ENCODE measurements around the gene CEACAM19. TPM values are rescaled to one million over a fixed set of nuclear protein-coding genes. Genes with fewer than 3 reads are reported as not detected.
"Not testable (repeated sequence)": the region's sequence is repeated elsewhere in the genome, so short reads cannot be mapped to it uniquely, and the experiment has no call there.

The CEACAM19 gene
- total RNA-seq, 1 experiment from 2014 or later, result not detected

GRCh38 chr19:44663996-44664395 lies 7.3 kb upstream of the CEACAM19 start:
- Histone ChIP-seq H3K36me3 (ENCODE audit: insufficient read depth, low read length) (no peaks in the 10 kb centered on the region), H3K79me2 (ENCODE audit: low read length) (no peaks in the 10 kb centered on the region), H3K9me3 (ENCODE audit: low read length) (no peaks in the 10 kb centered on the region)

GRCh38 chr19:44664976-44665375 lies 6.3 kb upstream of the CEACAM19 start:
- Histone ChIP-seq H3K79me2 (ENCODE audit: low read length) (no peaks in the 10 kb centered on the region), H3K4me2 (ENCODE audit: low read depth, low read length, poor library complexity, severe bottlenecking) (no peak overlapping the region), H3K36me3 (ENCODE audit: insufficient read depth, low read length) (no peaks in the 10 kb centered on the region), H2AFZ (ENCODE audit: low read length) (no peak overlapping the region), H4K20me1 (ENCODE audit: insufficient read depth, low read depth, low read length) (no peaks in the 10 kb centered on the region), H3K27ac (ENCODE audit: low read length) (no peak overlapping the region), H3K9ac (ENCODE audit: low read length) (no peak overlapping the region), H3K9me3 (ENCODE audit: low read length) (no peaks in the 10 kb centered on the region), H3K27me3 (ENCODE audit: low read length) (no peaks in the 10 kb centered on the region), H3K9me2 (replicated peaks; ENCODE audit: insufficient read depth, low read length) (no peaks in the 10 kb centered on the region), H3K4me1 (ENCODE audit: low read length) (no peaks in the 10 kb centered on the region), H3K4me3 (ENCODE audit: low read length) (no peak overlapping the region)
- DNase-seq, result peak; percentile 16

More at GRCh38 chr19:44663996-44664395, 7.3 kb upstream of the CEACAM19 start:
- Histone ChIP-seq H3K4me1 (ENCODE audit: low read length) (no peaks in the 10 kb centered on the region), H4K20me1 (ENCODE audit: insufficient read depth, low read depth, low read length) (no peaks in the 10 kb centered on the region), H3K4me2 (ENCODE audit: low read depth, low read length, poor library complexity, severe bottlenecking) (no peak overlapping the region), H3K4me3 (ENCODE audit: low read length) (no peak overlapping the region), H3K9me2 (replicated peaks; ENCODE audit: insufficient read depth, low read length) (no peaks in the 10 kb centered on the region), H3K9ac (ENCODE audit: low read length) (no peak overlapping the region), H2AFZ (ENCODE audit: low read length) (no peak overlapping the region), H3K27me3 (ENCODE audit: low read length) (no peaks in the 10 kb centered on the region), H3K27ac (ENCODE audit: low read length) (no peak overlapping the region)
- no peak for DNase-seq

DNA sequence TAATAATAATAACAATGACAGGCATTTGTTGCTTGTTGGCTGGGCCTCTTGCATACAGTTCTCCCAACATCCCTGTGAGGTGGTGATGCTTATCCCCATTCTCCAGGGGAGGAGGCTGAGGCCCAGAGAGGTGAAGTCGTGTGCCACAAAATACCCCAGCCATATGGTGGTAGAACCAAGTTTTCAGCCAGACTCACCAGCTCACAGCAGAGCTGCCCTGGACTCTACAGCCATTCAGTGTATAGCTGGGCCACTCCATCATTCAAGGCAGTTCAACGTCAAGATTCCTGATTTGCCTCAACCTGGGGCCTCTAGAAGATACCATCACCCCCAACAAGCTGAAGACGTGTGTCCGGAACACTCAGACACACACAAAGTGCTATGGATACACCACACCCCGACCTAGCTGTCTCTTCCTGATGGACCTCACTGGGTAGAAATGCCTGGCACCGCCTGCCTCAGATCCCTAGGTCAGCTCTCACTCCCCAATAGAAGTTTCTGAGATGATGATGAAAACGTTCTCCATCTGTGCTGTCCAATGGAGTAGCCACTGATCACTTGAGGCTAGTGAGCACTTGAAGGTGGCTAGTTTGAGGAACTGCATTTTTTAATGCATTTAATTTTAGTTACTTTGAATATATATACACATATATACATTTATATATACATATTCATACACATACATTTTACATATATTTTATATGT lies 4.3 kb upstream of the CEACAM19 start:
- H3K9me3 ChIP-seq (ENCODE audit: low read length), result no peaks in the 10 kb centered on the region
- H3K4me1 ChIP-seq (ENCODE audit: low read length), result no peaks in the 10 kb centered on the region
- DNase-seq, result peak; percentile 5
- H3K4me3 ChIP-seq (ENCODE audit: low read length), result no peak overlapping the region
- H3K9me2 ChIP-seq (replicated peaks; ENCODE audit: insufficient read depth, low read length), result no peaks in the 10 kb centered on the region
- no peak overlapping the region for H3K9ac ChIP-seq (ENCODE audit: low read length)
- no peaks in the 10 kb centered on the region for H3K27me3 ChIP-seq (ENCODE audit: low read length)
- no peak overlapping the region for H2AFZ ChIP-seq (ENCODE audit: low read length)
- H3K4me2 ChIP-seq (ENCODE audit: low read depth, low read length, poor library complexity, severe bottlenecking), result no peak overlapping the region
- H3K27ac ChIP-seq (ENCODE audit: low read length), result no peak overlapping the region
- H3K79me2 ChIP-seq (ENCODE audit: low read length), result no peaks in the 10 kb centered on the region
- H3K36me3 ChIP-seq (ENCODE audit: insufficient read depth, low read length), result no peaks in the 10 kb centered on the region
- no peaks in the 10 kb centered on the region for H4K20me1 ChIP-seq (ENCODE audit: insufficient read depth, low read depth, low read length)

DNA sequence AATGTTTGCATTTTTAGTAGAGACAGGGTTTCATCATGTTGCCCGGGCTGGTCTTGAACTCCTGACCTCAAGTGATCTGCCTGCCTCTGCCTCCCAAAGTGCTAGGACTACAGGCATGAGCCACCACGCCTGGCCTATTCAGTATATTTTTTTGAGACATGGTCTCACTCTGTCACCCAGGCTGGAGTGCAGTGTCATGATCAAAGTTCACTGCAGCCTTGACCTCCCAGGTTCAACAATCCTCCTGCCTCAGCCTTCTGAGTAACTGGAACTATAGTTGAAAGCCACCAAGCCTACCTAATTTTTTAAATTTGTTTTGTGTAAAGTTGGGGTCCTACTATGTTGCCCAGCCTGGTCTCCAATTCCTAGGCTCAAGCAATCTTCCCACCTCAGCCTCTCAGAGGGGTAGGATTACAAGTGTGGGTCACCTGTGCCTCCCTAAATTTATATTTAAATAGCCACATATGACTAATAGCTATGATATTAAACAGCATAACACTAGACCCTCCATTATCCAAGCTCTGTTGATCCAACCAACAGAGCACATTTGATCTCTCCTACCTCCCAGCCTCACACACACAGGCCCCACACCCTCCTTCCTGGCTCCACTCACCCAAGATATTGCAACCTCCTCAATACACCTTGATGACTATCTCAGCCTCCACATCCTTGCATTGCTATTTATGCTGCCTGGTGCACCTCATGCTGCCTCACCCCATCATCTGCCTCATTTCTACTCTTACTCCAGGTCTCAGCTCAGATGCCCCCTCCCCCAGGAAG lies 2.1 kb upstream of the CEACAM19 start:
- H3K4me3 ChIP-seq (ENCODE audit: low read length), result no peak overlapping the region
- H3K79me2 ChIP-seq (ENCODE audit: low read length), result no peaks in the 10 kb centered on the region
- no peaks in the 10 kb centered on the region for H3K27me3 ChIP-seq (ENCODE audit: low read length)
- peak; percentile 19 for DNase-seq
- no peaks in the 10 kb centered on the region for H3K9me2 ChIP-seq (replicated peaks; ENCODE audit: insufficient read depth, low read length)
- no peak overlapping the region for H2AFZ ChIP-seq (ENCODE audit: low read length)
- H3K36me3 ChIP-seq (ENCODE audit: insufficient read depth, low read length), result no peaks in the 10 kb centered on the region
- no peak overlapping the region for H3K27ac ChIP-seq (ENCODE audit: low read length)
- H3K4me1 ChIP-seq (ENCODE audit: low read length), result no peaks in the 10 kb centered on the region
- H3K9me3 ChIP-seq (ENCODE audit: low read length), result no peaks in the 10 kb centered on the region
- no peak overlapping the region for H3K4me2 ChIP-seq (ENCODE audit: low read depth, low read length, poor library complexity, severe bottlenecking)
- H3K9ac ChIP-seq (ENCODE audit: low read length), result no peak overlapping the region
- H4K20me1 ChIP-seq (ENCODE audit: insufficient read depth, low read depth, low read length), result no peaks in the 10 kb centered on the region

DNA sequence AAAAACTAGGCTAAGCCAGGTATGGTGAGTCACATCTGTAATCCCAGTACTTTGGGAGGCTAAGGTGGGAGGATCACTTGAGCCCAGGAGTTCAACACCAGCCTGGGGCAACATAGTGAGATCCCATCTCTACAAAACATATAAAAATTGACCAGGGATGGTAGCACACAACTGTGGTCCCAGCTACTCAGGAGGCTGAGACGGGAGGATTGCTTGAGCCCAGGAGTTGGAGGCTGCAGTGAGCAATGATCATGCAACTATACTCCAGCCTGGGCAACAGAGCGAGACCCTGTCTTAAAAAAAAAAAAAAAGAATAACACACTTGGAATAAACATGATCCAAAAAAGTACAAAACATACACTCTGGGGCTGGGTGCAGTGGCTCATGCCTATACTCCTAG lies 1.3 kb upstream of the CEACAM19 start:
- not testable (repeated sequence) for H3K4me2 ChIP-seq (ENCODE audit: low read depth, low read length, poor library complexity, severe bottlenecking); H3K36me3 ChIP-seq (ENCODE audit: insufficient read depth, low read length); H3K4me1 ChIP-seq (ENCODE audit: low read length); H3K4me3 ChIP-seq (ENCODE audit: low read length); H3K9me3 ChIP-seq (ENCODE audit: low read length); H3K27ac ChIP-seq (ENCODE audit: low read length); H4K20me1 ChIP-seq (ENCODE audit: insufficient read depth, low read depth, low read length); H3K27me3 ChIP-seq (ENCODE audit: low read length); H3K9me2 ChIP-seq (replicated peaks; ENCODE audit: insufficient read depth, low read length); H2AFZ ChIP-seq (ENCODE audit: low read length); H3K9ac ChIP-seq (ENCODE audit: low read length); H3K79me2 ChIP-seq (ENCODE audit: low read length)
- peak; percentile 34 for DNase-seq

DNA sequence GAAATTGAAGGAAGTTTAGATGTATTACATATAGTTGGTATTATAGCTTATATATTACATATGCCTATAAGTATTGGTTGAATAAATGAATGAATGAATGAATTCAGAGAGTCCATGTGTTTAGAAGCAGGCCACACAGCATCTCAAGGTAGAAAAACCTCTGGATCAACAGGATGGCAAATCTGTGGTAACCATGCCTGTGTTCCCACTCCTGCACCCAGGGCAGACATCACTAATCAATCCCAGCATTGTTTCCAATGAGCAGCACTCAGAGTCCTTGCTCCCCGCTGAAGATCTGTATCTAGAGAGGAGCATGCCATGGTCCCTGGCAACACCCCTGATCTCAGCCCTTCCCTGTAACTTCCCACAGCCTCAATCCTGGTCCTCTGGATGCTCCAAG lies 944 bp downstream of the CEACAM19 start:
- Histone ChIP-seq H3K27ac (ENCODE audit: low read length) (no peak overlapping the region), H2AFZ (ENCODE audit: low read length) (no peak overlapping the region), H3K9me2 (replicated peaks; ENCODE audit: insufficient read depth, low read length) (no peaks in the 10 kb centered on the region), H3K4me3 (ENCODE audit: low read length) (no peak overlapping the region), H3K36me3 (ENCODE audit: insufficient read depth, low read length) (no peaks in the 10 kb centered on the region), H3K4me1 (ENCODE audit: low read length) (no peaks in the 10 kb centered on the region), H3K9me3 (ENCODE audit: low read length) (no peaks in the 10 kb centered on the region), H3K27me3 (ENCODE audit: low read length) (no peaks in the 10 kb centered on the region), H3K79me2 (ENCODE audit: low read length) (no peaks in the 10 kb centered on the region), H3K4me2 (ENCODE audit: low read depth, low read length, poor library complexity, severe bottlenecking) (no peak overlapping the region), H3K9ac (ENCODE audit: low read length) (no peak overlapping the region), H4K20me1 (ENCODE audit: insufficient read depth, low read depth, low read length) (no peaks in the 10 kb centered on the region)
- no peak for DNase-seq

GRCh38 chr19:44673510-44673909 lies 2.2 kb downstream of the CEACAM19 start:
- Histone ChIP-seq H3K4me2 (ENCODE audit: low read depth, low read length, poor library complexity, severe bottlenecking) (no peak overlapping the region), H3K27me3 (ENCODE audit: low read length) (no peaks in the 10 kb centered on the region), H3K9me3 (ENCODE audit: low read length) (no peaks in the 10 kb centered on the region), H3K4me1 (ENCODE audit: low read length) (no peaks in the 10 kb centered on the region), H3K79me2 (ENCODE audit: low read length) (no peaks in the 10 kb centered on the region), H2AFZ (ENCODE audit: low read length) (no peak overlapping the region), H3K36me3 (ENCODE audit: insufficient read depth, low read length) (no peaks in the 10 kb centered on the region), H3K9me2 (replicated peaks; ENCODE audit: insufficient read depth, low read length) (no peaks in the 10 kb centered on the region), H4K20me1 (ENCODE audit: insufficient read depth, low read depth, low read length) (no peaks in the 10 kb centered on the region), H3K27ac (ENCODE audit: low read length) (no peak overlapping the region), H3K4me3 (ENCODE audit: low read length) (no peak overlapping the region), H3K9ac (ENCODE audit: low read length) (no peak overlapping the region)
- DNase-seq, result no peak

DNA sequence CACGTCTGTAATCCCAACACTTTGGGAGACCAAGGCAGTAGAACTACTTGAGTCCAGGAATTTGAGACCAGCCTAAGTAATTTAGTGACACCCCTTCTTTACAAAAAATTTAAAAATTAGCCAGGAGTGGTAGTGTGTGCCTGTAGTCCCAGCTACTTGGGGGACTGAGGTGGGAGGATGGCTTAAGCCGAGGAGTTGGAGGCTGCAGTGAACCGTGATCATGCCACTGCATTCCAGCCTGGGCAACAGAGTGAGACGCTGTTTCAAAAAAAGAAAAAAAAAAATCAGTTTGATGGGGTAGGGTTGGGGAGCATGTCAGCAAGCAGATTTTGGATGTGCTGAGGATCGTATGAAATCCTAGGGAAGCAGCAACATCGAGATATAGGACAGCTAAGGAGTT lies 4.2 kb downstream of the CEACAM19 start:
- no peaks in the 10 kb centered on the region for H3K27me3 ChIP-seq (ENCODE audit: low read length)
- no peaks in the 10 kb centered on the region for H3K9me3 ChIP-seq (ENCODE audit: low read length)
- H2AFZ ChIP-seq (ENCODE audit: low read length), result no peak overlapping the region
- no peak overlapping the region for H3K4me3 ChIP-seq (ENCODE audit: low read length)
- no peak overlapping the region for H3K4me2 ChIP-seq (ENCODE audit: low read depth, low read length, poor library complexity, severe bottlenecking)
- no peaks in the 10 kb centered on the region for H4K20me1 ChIP-seq (ENCODE audit: insufficient read depth, low read depth, low read length)
- H3K36me3 ChIP-seq (ENCODE audit: insufficient read depth, low read length), result no peaks in the 10 kb centered on the region
- DNase-seq, result peak; percentile 30
- no peaks in the 10 kb centered on the region for H3K4me1 ChIP-seq (ENCODE audit: low read length)
- no peak overlapping the region for H3K9ac ChIP-seq (ENCODE audit: low read length)
- no peaks in the 10 kb centered on the region for H3K9me2 ChIP-seq (replicated peaks; ENCODE audit: insufficient read depth, low read length)
- no peaks in the 10 kb centered on the region for H3K79me2 ChIP-seq (ENCODE audit: low read length)
- no peak overlapping the region for H3K27ac ChIP-seq (ENCODE audit: low read length)

Measured in Karpas-422 (cell line).